ENCODE results near the gene H19. TPM values are rescaled to one million over a fixed set of nuclear protein-coding genes. Genes with fewer than 3 reads are reported as not detected.

H19 gene
- total and polyA plus RNA-seq, 4 donors: 49.1 to 1,932 (median 181) TPM

DNA sequence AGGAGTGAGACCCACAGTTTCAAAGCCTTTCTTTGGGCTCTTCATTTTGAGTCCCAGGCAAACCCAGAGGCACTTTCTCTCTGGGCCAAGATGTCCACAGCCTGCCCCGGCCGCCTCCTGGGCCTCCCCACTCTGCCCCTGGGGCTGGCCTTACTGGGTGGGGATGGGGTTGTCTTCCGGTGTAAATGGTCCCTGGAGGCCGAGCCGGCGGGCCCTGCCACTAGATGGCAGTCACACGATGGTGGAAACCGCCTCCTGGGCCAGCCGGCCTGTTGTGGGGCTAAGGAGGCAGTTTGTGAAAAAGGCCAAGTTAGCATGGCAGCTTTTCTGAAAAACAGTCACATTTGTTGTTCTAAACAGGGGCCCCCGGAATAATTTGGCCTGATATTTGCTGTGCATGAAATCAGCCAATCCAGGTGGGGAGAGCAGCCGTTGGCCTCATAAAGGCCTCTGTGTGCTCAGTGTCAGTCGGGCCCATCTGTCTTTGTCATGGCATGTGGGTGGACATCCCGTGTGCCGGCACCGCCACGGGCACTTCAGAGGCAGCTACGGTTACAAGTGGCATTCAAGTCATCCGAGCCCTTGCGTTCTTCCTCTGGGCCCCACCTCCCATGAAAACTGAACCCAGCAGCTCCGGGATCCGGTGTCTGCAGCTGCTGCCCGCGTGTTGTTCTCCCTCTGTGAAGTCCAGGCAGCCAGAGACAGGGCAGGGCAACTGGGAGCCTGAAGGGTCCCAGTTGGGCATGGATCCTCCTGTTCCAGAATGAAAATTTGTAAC, 44.0 kb downstream of the H19 start:
- H3K27me3 ChIP-seq (ENCODE audit: control insufficient read depth in 3 of 3, insufficient read depth in 3 of 3, low read length in 2 of 3): no peaks in the 10 kb centered on the region
- no peak overlapping the region for H3K4me3 ChIP-seq
- no peaks in the 10 kb centered on the region for H3K36me3 ChIP-seq (ENCODE audit: control insufficient read depth in 4 of 4, insufficient read depth in 4 of 4, low read length in 4 of 4)
- H3K4me1 ChIP-seq (ENCODE audit: control insufficient read depth in 5 of 5, insufficient read depth in 5 of 5, low read length in 5 of 5): no peaks in the 10 kb centered on the region
- no peaks in the 10 kb centered on the region for H3K9me3 ChIP-seq (ENCODE audit: control insufficient read depth in 4 of 4, insufficient read depth in 3 of 4, low read length in 3 of 4)
- DNase-seq (no peak), ATAC-seq (ENCODE audit: insufficient read depth, low FRiP score) (no peak)
- WGBS, 2 donors: 41 to 87% methylated on average over 6 to 10 of the region's 23 CpGs
- TF ChIP-seq, protein P1, sequence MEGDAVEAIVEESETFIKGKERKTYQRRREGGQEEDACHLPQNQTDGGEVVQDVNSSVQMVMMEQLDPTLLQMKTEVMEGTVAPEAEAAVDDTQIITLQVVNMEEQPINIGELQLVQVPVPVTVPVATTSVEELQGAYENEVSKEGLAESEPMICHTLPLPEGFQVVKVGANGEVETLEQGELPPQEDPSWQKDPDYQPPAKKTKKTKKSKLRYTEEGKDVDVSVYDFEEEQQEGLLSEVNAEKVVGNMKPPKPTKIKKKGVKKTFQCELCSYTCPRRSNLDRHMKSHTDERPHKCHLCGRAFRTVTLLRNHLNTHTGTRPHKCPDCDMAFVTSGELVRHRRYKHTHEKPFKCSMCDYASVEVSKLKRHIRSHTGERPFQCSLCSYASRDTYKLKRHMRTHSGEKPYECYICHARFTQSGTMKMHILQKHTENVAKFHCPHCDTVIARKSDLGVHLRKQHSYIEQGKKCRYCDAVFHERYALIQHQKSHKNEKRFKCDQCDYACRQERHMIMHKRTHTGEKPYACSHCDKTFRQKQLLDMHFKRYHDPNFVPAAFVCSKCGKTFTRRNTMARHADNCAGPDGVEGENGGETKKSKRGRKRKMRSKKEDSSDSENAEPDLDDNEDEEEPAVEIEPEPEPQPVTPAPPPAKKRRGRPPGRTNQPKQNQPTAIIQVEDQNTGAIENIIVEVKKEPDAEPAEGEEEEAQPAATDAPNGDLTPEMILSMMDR (IDR thresholded peaks at IDR 0.05; ENCODE audit: control extremely low read depth, extremely low read depth): no peak
- H3K9ac ChIP-seq (ENCODE audit: insufficient read depth in 1 of 2, low read length in 2 of 2): no peak overlapping the region
- no peak overlapping the region for H3K27ac ChIP-seq (ENCODE audit: low read depth in 1 of 2, low read length in 1 of 2)

DNA sequence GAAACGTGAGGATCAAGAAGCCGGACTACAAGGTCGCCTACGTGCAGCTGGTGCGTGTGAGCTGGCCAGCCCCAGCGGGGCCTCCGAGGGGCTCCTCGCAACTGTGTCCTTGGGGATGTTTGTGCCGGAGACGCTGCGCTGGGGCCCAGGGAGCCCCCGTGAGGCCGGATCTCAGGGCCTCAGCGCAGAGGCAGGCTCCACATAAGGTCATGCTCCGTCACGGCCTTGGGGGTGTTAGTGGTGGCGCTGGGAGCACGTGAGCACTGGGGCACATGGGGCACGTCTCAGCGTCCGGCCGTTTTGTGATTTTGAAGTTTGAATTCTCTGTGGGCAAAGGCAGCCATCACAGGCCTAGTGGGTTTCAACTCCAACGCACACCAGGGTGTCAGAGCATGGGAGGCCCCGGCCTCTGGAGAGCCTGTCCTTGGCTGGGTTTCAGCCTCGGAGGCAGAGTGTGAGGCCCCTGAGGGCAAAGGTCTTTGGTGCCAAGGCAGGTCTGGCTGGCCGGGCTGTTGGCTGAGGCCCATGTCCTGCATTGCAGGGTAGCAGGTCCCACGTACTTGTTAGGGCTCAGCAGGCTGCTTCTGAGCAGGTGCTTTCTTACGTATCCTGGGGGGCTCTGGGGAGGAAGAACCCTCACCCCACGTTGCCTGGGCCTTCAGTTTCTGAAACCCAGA, 44.7 kb downstream of the H19 start:
- Histone ChIP-seq H3K9ac (ENCODE audit: insufficient read depth in 1 of 2, low read length in 2 of 2) (no peak overlapping the region), H3K27me3 (ENCODE audit: control insufficient read depth in 3 of 3, insufficient read depth in 3 of 3, low read length in 2 of 3) (no peaks in the 10 kb centered on the region), H3K4me3 (no peak overlapping the region), H3K9me3 (ENCODE audit: control insufficient read depth in 4 of 4, insufficient read depth in 3 of 4, low read length in 3 of 4) (no peaks in the 10 kb centered on the region), H3K4me1 (ENCODE audit: control insufficient read depth in 5 of 5, insufficient read depth in 5 of 5, low read length in 5 of 5) (no peaks in the 10 kb centered on the region), H3K36me3 (ENCODE audit: control insufficient read depth in 4 of 4, insufficient read depth in 4 of 4, low read length in 4 of 4) (no peaks in the 10 kb centered on the region), H3K27ac (ENCODE audit: low read depth in 1 of 2, low read length in 1 of 2) (no peak overlapping the region)
- whole genome bisulfite sequencing, 2 donors: no CpG with 5 or more reads among the region's 29 CpGs
- ATAC-seq (ENCODE audit: insufficient read depth, low FRiP score) (no peak), DNase-seq (no peak)
- TF ChIP-seq, protein P1 (IDR thresholded peaks at IDR 0.05; ENCODE audit: control extremely low read depth, extremely low read depth): no peak

DNA sequence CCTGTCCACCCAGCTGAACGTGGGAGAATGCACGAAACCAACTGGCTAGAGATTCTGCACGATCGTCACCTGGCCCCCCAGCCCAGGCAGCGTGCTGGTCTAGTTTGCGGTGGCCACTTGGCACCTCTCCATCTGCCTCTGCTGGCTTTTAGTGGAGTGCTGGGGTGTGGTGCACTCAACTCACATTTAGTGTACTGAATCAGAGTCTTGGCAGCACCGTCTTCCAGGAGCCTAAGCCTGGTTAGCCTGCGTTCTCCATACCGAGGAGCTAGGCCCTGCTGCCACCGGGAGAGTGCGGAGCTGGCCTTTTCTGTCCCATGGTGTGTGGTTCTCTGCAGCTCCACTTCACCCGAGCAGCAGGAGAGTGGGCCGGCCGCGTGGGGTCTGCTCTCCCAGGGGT, 47.7 kb downstream of the H19 start:
- TF ChIP-seq, protein P1 (IDR thresholded peaks at IDR 0.05; ENCODE audit: control extremely low read depth, extremely low read depth): no peak
- Histone ChIP-seq H3K27ac (ENCODE audit: low read depth in 1 of 2, low read length in 1 of 2) (no peak overlapping the region), H3K9me3 (ENCODE audit: control insufficient read depth in 4 of 4, insufficient read depth in 3 of 4, low read length in 3 of 4) (no peaks in the 10 kb centered on the region), H3K36me3 (ENCODE audit: control insufficient read depth in 4 of 4, insufficient read depth in 4 of 4, low read length in 4 of 4) (no peaks in the 10 kb centered on the region), H3K9ac (ENCODE audit: insufficient read depth in 1 of 2, low read length in 2 of 2) (no peak overlapping the region), H3K4me1 (ENCODE audit: control insufficient read depth in 5 of 5, insufficient read depth in 5 of 5, low read length in 5 of 5) (no peaks in the 10 kb centered on the region), H3K27me3 (ENCODE audit: control insufficient read depth in 3 of 3, insufficient read depth in 3 of 3, low read length in 2 of 3) (no peaks in the 10 kb centered on the region), H3K4me3 (no peak overlapping the region)
- ATAC-seq (ENCODE audit: insufficient read depth, low FRiP score) (no peak), DNase-seq (no peak)
- no CpG with 5 or more reads among the region's 15 CpGs for WGBS, 2 donors

Data from lung (tissue), 12 donors.